Liver (tissue), 9 donors: ENCODE results near the gene ORC5. TPM values are rescaled to one million over a fixed set of nuclear protein-coding genes. Genes with fewer than 3 reads are reported as not detected.

Experiments used
- DNase-seq: peaks from one replicate; pipeline ENCODE4 v3.0.0-alpha.2; 2017; ENCODE audit warnings: low spot score
- H3K27ac ChIP-seq, 2 donors: one replicate each; pipeline ENCODE4 v1.7.0; 2013; ENCODE audit warnings: inconsistent platforms in 2 of 2, low read length in 2 of 2, control low read depth in 1 of 2, low read depth in 1 of 2, mild to moderate bottlenecking in 1 of 2
- H3K27me3 ChIP-seq, 4 donors: one replicate each; pipeline versions ENCODE4 v1.6.1 to v1.7.0; 2013; ENCODE audit warnings: low read length in 3 of 4, inconsistent platforms in 1 of 4, mild to moderate bottlenecking in 1 of 4, moderate library complexity in 1 of 4; ENCODE audit not compliant: control insufficient read depth in 4 of 4, insufficient read depth in 4 of 4
- H3K36me3 ChIP-seq, 4 donors: one replicate each; pipeline versions ENCODE4 v1.6.1 to v1.7.0; 2013; ENCODE audit warnings: low read length in 3 of 4, mild to moderate bottlenecking in 3 of 4, low read depth in 1 of 4, moderate library complexity in 1 of 4; ENCODE audit not compliant: control insufficient read depth in 4 of 4, insufficient read depth in 3 of 4
- H3K4me1 ChIP-seq, 4 donors: one replicate each; pipeline versions ENCODE4 v1.6.1 to v1.7.0; 2013; ENCODE audit warnings: low read length in 3 of 4, mild to moderate bottlenecking in 3 of 4, moderate library complexity in 1 of 4; ENCODE audit not compliant: control insufficient read depth in 4 of 4, insufficient read depth in 4 of 4
- H3K4me3 ChIP-seq, 3 donors: one replicate each; pipeline versions ENCODE4 v1.6.1 to v1.7.0; 2013; ENCODE audit warnings: low read length in 3 of 3, control low read depth in 1 of 3, low read depth in 1 of 3, mild to moderate bottlenecking in 1 of 3
- H3K9ac ChIP-seq, 2 donors: one replicate each; pipeline ENCODE4 v1.7.0; 2013; ENCODE audit warnings: low read length in 2 of 2, mild to moderate bottlenecking in 2 of 2, moderate library complexity in 2 of 2, control low read depth in 1 of 2, low read depth in 1 of 2
- H3K9me3 ChIP-seq, 4 donors: one replicate each; pipeline versions ENCODE4 v1.6.1 to v1.7.0; 2013; ENCODE audit warnings: low read length in 3 of 4; ENCODE audit not compliant: control insufficient read depth in 4 of 4
- ATF3 ChIP-seq: IDR thresholded peaks from 2 replicates; pipeline ENCODE4 v1.6.1; 2016; ENCODE audit warnings: antibody characterized with exemption
- FOXA1 ChIP-seq: IDR thresholded peaks from 2 replicates; pipeline ENCODE4 v1.6.1; 2016; ENCODE audit warnings: antibody characterized with exemption
- FOXA2 ChIP-seq: IDR thresholded peaks from 2 replicates; pipeline ENCODE4 v1.6.1; 2016; ENCODE audit warnings: antibody characterized with exemption
- GABPA ChIP-seq, 2 donors: IDR thresholded peaks in 1 of 2; conservative IDR thresholded peaks in 1 of 2; 2 replicates each; pipeline ENCODE4 v1.6.1; 2016; ENCODE audit warnings: antibody characterized with exemption in 2 of 2, mild to moderate bottlenecking in 1 of 2, moderate library complexity in 1 of 2
- HNF4A ChIP-seq, 2 donors: conservative IDR thresholded peaks; 2 replicates each; pipeline ENCODE4 v1.6.1; 2016; ENCODE audit warnings: antibody characterized with exemption in 2 of 2, mild to moderate bottlenecking in 2 of 2
- HNF4G ChIP-seq: IDR thresholded peaks from 2 replicates; pipeline ENCODE4 v1.6.1; 2016; ENCODE audit warnings: antibody characterized with exemption
- JUND ChIP-seq, 2 donors: IDR thresholded peaks; 2 replicates each; pipeline ENCODE4 v1.6.1; 2016; ENCODE audit warnings: antibody characterized with exemption in 2 of 2
- MAX ChIP-seq: IDR thresholded peaks from 2 replicates; pipeline ENCODE4 v1.6.1; 2016; ENCODE audit warnings: antibody characterized with exemption
- NR2F2 ChIP-seq: IDR thresholded peaks from 2 replicates; pipeline ENCODE4 v1.6.1; 2016; ENCODE audit warnings: antibody characterized with exemption
- RAD21 ChIP-seq, 2 donors: IDR thresholded peaks; 2 replicates each; pipeline ENCODE4 v1.6.1; 2016; ENCODE audit warnings: antibody characterized with exemption in 2 of 2, mild to moderate bottlenecking in 2 of 2
- RXRA ChIP-seq, 2 donors: IDR thresholded peaks; 2 replicates each; pipeline ENCODE4 v1.6.1; 2017 to 2018; ENCODE audit warnings: antibody characterized with exemption in 2 of 2, mild to moderate bottlenecking in 1 of 2
- SP1 ChIP-seq: IDR thresholded peaks from 2 replicates; pipeline ENCODE4 v1.6.1; 2018; ENCODE audit warnings: antibody characterized with exemption, mild to moderate bottlenecking
- TAF1 ChIP-seq: conservative IDR thresholded peaks from 2 replicates; pipeline ENCODE4 v1.6.1; 2016; ENCODE audit warnings: antibody characterized with exemption, mild to moderate bottlenecking
- YY1 ChIP-seq: IDR thresholded peaks from 2 replicates; pipeline ENCODE4 v1.6.1; 2016; ENCODE audit warnings: antibody characterized with exemption, mild to moderate bottlenecking
- WGBS: extraction: QIAGEN DNeasy Blood & Tissue Kit; methylation state at CpG from one replicate; pipeline ENCODE4 v1.1.7; 2013; 5-methylcytosine and 5-hydroxymethylcytosine counted together
- polyA plus RNA-seq, 2 donors: library from polyadenylated mRNA; stranded (reverse) in 1 of 2; unstranded in 1 of 2; fragments of 200-250 nt in 1 of 2; fragments of >200 nt in 1 of 2; fragmentation: Nextera tagmentation in 1 of 2; extraction: Ambion mirVana in 1 of 2; gene quantifications; one replicate each; pipeline versions ENCODE4 v1.2.1 to v1.2.3, GENCODE V29; 2013 to 2015
- total RNA-seq, 2 donors: library from RNA; depleted of rRNA; stranded (reverse); fragments of >200 nt; gene quantifications; one replicate each; pipeline ENCODE4 v1.2.3, GENCODE V29; 2014
- TF ChIP-seq, protein P1 (sequence below): fragments of 150-350 bp; IDR thresholded peaks from 2 replicates; pipeline ENCODE4 v1.5.1; 2017; ENCODE audit warnings: improper control_type of control experiment, low read depth, low read length; ENCODE audit not compliant: missing input control
- TF ChIP-seq, protein P2 (sequence below): IDR thresholded peaks from 2 replicates; pipeline ENCODE4 v1.6.1; 2016; ENCODE audit warnings: antibody characterized with exemption
- donor health status: healthy.
- donor health status: healthy.
- donor health status: healthy.
- donor health status: healthy.
- donor health status: healthy.

The ORC5 gene
- total and polyA plus RNA-seq, 4 donors: 8.4 to 20.7 (median 11.5) TPM

GRCh38 chr7:104126411-104126841 is 81.4 kb downstream of the ORC5 start:
- Histone ChIP-seq H3K4me3 (no peak overlapping the region), H3K27ac (no peak overlapping the region), H3K9me3 (no peaks in the 10 kb centered on the region), H3K27me3 (no peaks in the 10 kb centered on the region), H3K36me3 (peaks cover 2 to 24% (median 11%) of the 10 kb centered on the region in 4 donors), H3K9ac (no peak overlapping the region), H3K4me1 (no peaks in the 10 kb centered on the region)
- TF ChIP-seq RXRA (IDR thresholded peaks at IDR 0.05) (no peak), MAX (no peak), RAD21 (IDR thresholded peaks at IDR 0.05) (no peak), FOXA2 (no peak), ATF3 (no peak), FOXA1 (no peak), NR2F2 (no peak), HNF4G (no peak), TAF1 (no peak), GABPA (IDR thresholded peaks at IDR 0.05 in 1 of 2, conservative IDR thresholded peaks at IDR 0.05 in 1 of 2) (no peak)
- TF ChIP-seq, protein P1, sequence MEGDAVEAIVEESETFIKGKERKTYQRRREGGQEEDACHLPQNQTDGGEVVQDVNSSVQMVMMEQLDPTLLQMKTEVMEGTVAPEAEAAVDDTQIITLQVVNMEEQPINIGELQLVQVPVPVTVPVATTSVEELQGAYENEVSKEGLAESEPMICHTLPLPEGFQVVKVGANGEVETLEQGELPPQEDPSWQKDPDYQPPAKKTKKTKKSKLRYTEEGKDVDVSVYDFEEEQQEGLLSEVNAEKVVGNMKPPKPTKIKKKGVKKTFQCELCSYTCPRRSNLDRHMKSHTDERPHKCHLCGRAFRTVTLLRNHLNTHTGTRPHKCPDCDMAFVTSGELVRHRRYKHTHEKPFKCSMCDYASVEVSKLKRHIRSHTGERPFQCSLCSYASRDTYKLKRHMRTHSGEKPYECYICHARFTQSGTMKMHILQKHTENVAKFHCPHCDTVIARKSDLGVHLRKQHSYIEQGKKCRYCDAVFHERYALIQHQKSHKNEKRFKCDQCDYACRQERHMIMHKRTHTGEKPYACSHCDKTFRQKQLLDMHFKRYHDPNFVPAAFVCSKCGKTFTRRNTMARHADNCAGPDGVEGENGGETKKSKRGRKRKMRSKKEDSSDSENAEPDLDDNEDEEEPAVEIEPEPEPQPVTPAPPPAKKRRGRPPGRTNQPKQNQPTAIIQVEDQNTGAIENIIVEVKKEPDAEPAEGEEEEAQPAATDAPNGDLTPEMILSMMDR: no peak
- DNase-seq: no peak
- WGBS: 80% methylated on average over 4 of the region's 4 CpGs

DNA sequence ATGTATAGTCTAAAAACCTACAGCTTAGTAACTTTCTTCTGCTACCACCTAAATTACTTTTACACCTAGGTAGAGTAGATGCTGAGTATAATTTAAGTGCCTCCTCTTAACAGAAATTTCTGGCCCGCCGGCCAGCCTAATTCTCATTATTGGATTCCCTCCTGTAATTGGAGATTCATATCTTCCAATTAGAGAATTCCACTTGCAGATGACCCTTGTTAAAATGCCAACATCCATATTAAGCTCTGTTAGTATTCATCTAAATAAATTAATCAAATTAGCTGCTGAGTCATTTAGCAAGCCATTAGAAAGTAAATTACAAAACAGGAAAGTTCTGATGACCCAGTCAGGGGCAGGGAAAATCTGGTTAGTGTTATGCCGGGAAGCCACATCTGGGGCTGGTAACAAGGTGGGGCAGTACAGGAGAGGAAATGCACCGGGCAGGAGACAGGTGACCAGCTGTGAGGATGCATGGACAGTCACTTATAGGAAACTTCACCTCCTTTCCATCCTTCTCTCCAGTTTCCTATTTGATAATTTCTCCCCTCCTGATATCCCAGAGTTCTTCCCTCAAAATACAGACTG is 82.8 kb downstream of the ORC5 start:
- H3K27ac ChIP-seq: no peak overlapping the region
- peaks cover 2 to 22% (median 6%) of the 10 kb centered on the region in 4 donors for H3K36me3 ChIP-seq
- 92% methylated on average over 4 of the region's 4 CpGs for WGBS
- no peak overlapping the region for H3K4me3 ChIP-seq
- no peak for TF ChIP-seq YY1
- H3K9ac ChIP-seq: no peak overlapping the region
- H3K27me3 ChIP-seq: no peaks in the 10 kb centered on the region
- no peak for DNase-seq
- H3K4me1 ChIP-seq: no peaks in the 10 kb centered on the region
- no peaks in the 10 kb centered on the region for H3K9me3 ChIP-seq

DNA sequence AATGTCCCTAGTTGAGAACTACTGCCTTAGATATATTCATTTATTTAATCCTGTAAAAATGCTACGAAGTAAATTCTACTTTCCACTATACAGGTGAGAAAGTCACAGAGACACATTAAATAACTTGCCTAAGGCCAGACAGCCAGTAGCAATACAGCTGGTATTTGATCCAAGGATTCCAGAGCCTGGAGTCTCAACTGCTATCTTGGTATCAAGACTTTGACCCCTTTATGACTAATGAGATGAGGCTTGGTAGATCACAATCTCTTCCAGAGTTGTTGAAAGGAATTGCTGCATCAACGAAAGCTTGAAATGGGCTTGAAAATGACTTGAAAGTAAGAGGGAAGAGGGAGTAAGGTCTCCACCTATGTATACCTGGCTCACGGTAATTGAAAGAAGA is 83.3 kb downstream of the ORC5 start:
- 96% methylated on average over 3 of the region's 3 CpGs for WGBS
- Histone ChIP-seq H3K9ac (no peak overlapping the region), H3K9me3 (no peaks in the 10 kb centered on the region), H3K27ac (no peak overlapping the region), H3K36me3 (peaks cover 2 to 16% (median 6%) of the 10 kb centered on the region in 4 donors), H3K4me3 (no peak overlapping the region), H3K4me1 (no peaks in the 10 kb centered on the region), H3K27me3 (no peaks in the 10 kb centered on the region)
- TF ChIP-seq HNF4G (no peak), NR2F2 (no peak), HNF4A (conservative IDR thresholded peaks at IDR 0.05) (no peak), JUND (IDR thresholded peaks at IDR 0.05) (no peak), SP1 (no peak), FOXA1 (no peak), MAX (no peak), TAF1 (no peak)
- TF ChIP-seq, protein P2, sequence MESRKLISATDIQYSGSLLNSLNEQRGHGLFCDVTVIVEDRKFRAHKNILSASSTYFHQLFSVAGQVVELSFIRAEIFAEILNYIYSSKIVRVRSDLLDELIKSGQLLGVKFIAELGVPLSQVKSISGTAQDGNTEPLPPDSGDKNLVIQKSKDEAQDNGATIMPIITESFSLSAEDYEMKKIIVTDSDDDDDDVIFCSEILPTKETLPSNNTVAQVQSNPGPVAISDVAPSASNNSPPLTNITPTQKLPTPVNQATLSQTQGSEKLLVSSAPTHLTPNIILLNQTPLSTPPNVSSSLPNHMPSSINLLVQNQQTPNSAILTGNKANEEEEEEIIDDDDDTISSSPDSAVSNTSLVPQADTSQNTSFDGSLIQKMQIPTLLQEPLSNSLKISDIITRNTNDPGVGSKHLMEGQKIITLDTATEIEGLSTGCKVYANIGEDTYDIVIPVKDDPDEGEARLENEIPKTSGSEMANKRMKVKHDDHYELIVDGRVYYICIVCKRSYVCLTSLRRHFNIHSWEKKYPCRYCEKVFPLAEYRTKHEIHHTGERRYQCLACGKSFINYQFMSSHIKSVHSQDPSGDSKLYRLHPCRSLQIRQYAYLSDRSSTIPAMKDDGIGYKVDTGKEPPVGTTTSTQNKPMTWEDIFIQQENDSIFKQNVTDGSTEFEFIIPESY: no peak
- TF ChIP-seq, protein P1: no peak
- no peak for DNase-seq
